AG10803 (cell line): ENCODE results near the gene CPB1.

Experiments
- DNase-seq: peaks from one replicate; pipeline ENCODE4 v3.0.0; 2010; ENCODE audit warnings: low read depth
- H3K4me3 ChIP-seq: 2 replicates; pipeline ENCODE4 v1.5.1; 2011; ENCODE audit warnings: mild to moderate bottlenecking, low read length, control low read depth
- TF ChIP-seq, protein P1 (sequence below): conservative IDR thresholded peaks from 2 replicates; pipeline ENCODE4 v1.5.1; 2011; ENCODE audit warnings: mild to moderate bottlenecking, low read length, control low read depth, inconsistent platforms

Gene CPB1

DNA sequence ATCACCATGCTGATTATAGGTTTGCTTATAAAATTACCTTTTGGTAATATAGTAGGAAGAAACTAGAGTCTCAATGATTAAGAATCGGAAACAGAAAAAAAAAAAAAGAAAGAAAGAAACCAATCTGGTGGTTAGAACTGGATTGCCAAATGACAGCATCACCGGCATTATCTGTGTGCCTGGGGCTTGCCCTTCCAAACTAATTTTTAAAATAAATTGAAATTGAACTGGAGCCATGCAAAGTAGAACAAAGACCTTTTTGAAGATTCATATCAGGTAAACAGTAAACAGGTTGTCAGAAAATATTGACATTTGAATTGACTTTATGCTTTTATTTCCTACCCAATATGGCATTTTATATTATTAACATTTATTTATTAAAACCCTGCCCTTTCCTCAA, 11.2 kb upstream of the CPB1 start:
- no peak for DNase-seq
- no peak overlapping the region for H3K4me3 ChIP-seq
- TF ChIP-seq, protein P1, sequence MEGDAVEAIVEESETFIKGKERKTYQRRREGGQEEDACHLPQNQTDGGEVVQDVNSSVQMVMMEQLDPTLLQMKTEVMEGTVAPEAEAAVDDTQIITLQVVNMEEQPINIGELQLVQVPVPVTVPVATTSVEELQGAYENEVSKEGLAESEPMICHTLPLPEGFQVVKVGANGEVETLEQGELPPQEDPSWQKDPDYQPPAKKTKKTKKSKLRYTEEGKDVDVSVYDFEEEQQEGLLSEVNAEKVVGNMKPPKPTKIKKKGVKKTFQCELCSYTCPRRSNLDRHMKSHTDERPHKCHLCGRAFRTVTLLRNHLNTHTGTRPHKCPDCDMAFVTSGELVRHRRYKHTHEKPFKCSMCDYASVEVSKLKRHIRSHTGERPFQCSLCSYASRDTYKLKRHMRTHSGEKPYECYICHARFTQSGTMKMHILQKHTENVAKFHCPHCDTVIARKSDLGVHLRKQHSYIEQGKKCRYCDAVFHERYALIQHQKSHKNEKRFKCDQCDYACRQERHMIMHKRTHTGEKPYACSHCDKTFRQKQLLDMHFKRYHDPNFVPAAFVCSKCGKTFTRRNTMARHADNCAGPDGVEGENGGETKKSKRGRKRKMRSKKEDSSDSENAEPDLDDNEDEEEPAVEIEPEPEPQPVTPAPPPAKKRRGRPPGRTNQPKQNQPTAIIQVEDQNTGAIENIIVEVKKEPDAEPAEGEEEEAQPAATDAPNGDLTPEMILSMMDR: no peak

DNA sequence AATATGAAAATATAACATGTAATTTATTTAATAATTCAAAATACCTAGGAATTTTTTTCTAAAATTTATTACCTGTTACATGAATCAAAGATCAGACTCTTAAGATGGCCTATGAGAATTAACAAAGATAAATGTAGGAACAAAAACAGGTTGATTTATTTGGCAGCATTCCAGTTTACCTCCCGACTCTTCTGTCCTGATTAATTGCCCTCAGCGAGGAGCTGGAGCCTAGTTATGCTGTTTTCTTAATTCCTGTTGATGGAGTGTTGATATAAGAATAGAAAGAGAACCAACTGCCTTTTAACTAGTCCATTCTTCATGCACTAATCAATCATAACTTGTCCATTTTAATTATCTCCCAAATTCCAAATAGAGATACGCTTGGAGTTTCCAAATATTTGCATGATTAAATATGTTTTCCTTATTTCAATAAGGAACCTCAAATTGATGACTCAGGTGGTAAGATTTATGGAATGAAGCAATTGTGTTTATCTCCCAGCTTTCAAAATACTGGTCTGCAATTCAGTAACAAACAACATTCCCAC, 10.6 kb upstream of the CPB1 start:
- H3K4me3 ChIP-seq: no peak overlapping the region
- DNase-seq: no peak
- TF ChIP-seq, protein P1: no peak

DNA sequence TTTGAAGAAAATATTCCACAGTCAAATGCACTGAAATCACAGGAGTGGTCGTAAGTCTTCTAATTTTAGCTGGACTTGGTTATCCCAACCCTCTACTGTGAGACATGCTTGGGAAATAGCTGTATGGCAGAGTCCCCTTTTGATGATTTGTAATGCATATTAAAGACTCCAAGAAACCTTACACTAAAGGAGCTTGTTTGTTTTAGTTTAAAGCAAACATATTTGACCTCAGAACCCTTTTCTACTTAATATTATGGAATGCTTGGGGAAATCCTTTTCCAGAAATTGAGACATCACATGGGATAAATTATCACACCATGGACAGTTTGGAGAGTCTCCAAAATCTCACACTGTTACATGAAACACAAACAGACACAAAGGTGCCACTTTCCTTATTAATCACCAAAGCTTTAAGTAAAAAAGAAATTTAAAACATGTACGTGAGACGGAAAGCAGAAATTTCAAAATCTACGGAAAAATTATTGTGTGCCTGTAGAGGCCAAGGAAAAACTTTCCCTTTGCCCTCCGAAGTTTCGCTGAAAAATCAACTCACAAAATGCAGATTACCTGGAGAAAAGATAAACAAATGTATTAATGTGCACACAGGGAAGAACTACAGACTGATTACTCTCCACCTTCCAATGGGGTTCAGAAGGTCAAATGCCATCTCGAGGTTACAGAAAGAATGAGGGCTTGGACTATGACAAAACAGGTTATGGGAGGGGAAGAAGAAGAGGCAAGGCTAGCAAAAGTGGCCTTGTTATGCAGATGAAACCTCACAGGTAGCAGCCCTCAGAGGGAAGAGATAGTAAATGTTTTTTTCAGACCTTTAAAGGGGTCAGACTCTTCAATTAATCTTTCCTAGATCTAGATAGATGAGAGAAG, 7.0 kb upstream of the CPB1 start:
- no peak for DNase-seq
- TF ChIP-seq, protein P1: no peak
- H3K4me3 ChIP-seq: no peak overlapping the region

DNA sequence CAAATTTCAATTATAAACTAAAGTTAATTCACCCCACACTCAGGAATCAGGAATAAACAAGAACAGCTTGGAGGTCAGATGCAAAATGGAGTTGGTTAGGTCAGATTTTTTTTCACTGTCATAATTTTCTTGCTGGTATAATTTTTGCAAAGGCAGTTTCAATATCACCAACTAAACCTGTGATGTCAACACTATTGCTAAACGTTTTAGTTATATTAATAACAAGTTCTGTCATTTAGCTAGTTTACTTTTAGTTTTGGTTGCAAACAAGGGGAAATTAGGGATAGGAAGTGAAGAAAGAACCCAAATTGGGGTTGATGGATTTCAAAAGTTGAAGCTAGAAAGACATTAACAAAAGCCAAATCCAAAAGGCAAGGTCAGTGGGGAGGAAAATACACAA, 4.6 kb upstream of the CPB1 start:
- H3K4me3 ChIP-seq: no peak overlapping the region
- no peak for DNase-seq
- TF ChIP-seq, protein P1: no peak

DNA sequence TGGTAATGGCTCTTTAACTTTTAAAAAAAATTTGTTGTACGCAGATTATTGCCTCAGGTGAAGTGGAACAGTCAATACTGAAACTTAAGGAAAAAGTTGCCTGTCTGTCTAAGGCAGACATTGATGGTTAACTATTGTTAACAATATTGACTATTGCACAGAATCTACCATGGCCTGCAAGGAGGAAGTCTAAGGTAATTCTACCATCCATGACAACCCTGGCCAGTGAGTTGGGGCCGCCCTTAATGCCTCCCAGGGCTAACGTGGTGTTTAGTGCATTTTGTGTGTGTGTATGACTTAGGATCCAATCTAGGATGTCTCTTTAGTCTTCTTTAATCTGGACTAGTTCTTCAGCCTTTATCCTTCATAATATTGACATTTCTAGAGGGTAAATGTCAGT, 2.1 kb upstream of the CPB1 start:
- no peak overlapping the region for H3K4me3 ChIP-seq
- DNase-seq: no peak
- TF ChIP-seq, protein P1: no peak

DNA sequence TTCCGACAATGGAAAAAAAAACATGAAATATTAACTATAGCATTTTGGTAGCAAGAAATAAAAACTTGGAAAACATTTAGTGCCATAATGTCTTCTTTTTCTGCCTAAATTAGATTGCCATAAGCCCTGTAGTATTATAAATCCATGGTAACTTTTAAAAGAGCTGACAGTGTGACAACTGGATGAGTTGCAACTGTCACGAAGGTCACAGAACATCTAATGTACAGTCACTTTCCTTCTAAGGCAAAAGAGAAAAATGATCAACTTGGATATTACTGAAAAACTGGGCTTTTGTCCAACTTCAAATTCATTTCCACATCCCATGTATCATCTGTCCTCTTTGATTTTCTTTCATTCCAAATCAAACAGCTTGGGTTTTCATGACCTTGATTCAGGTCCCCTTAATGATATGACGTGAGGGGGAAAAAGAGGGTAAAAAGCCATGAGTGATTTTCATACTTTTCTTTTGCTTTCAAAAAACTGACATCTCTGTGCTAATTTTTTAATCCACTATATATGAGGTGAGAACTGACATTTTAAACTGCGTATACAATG, 602 bp downstream of the CPB1 start:
- DNase-seq: no peak
- TF ChIP-seq, protein P1: no peak
- no peak overlapping the region for H3K4me3 ChIP-seq

DNA sequence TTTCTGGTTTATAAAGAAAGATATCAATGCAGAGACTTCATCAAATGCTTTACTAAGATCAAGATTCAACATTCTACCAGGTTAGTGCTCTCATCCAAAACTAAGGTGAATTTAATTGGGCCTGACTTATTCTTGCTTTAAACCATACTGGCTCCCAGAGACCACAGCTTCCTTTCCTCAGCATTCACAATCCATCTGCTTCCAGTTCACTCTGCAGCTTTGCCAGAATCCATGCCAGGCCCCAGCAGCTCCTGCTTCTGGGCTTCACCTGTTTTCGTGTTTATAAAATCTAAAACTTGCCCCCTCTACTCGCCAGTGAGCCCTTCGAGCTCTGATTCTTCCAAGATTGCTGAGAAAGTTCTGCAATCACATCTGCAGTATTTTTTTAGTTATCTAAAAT, 2.3 kb downstream of the CPB1 start:
- no peak for DNase-seq
- H3K4me3 ChIP-seq: no peak overlapping the region
- TF ChIP-seq, protein P1: no peak
